ENCODE results near the gene CCNG2. TPM values are rescaled to one million over a fixed set of nuclear protein-coding genes. Genes with fewer than 3 reads are reported as not detected.

CCNG2 gene
- total RNA-seq, 1 experiment from 2014 or later = 23.5 TPM

DNA sequence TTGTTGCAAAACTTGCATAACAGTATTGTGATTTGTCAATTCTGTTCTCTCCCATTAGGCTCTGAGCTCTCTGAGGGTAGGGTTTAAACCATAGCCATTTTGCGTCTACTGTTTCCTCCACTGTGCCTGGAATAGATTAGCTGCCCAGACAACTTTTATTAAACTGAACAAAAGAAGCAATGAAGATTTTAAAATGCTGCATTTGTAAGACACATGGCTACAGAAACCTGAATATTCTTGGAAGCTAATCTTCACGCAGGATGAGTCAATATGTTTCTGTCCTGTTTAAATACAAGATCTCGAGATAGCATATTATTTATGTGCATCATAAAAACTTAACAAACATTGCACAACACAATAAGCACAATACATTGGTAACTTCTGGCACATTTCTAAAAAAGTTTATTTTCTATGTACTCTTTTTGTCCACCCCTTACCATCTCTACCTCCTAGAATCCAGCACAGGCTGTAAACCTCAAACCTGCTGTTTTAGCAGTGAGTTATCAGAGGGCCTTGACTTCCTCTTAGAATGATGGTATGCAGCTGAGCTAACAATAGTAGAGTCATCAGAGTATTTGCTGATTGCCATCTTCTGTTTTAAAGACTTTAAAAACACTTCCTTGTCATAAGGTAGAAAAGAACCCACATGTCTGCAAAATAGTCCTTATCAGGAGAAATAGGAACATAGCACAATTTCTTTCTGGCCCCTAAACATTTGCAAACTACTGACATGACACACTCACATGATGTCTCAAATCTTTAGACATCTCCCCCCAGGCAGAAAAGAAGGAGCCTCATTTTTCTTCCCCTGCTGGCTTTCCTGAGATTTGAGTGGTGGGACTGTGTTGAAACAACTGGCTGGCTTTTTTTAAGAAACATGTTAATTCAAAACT, 10.6 kb upstream of the CCNG2 start:
- intact Hi-C loops (cut with micrococcal nuclease) = no loop called here
- ChIA-PET POLR2A (interaction anchor here (0.6 to 4.9 kb wide), 19 partner anchors 9 to 101 kb away, joined by 3 to 94 read pairs (median 5); partner anchors contain the start of genes CCNG2 and CCNI), CTCF (interaction anchor here (0.6 to 2.1 kb wide), 5 partner anchors 42 to 273 kb away, joined by 3 to 11 read pairs (median 4); no protein-coding TSS in a partner anchor)
- Mint-ChIP-seq H3K9me3 (ENCODE audit: unreplicated experiment) (no peaks in the 10 kb centered on the region), H3K27ac (ENCODE audit: low read depth, unreplicated experiment) (peak overlapping the region; percentile 68), H3K4me1 (ENCODE audit: insufficient read depth, unreplicated experiment) (peaks cover 26% of the 10 kb centered on the region), H3K27me3 (ENCODE audit: insufficient read depth, unreplicated experiment) (no peaks in the 10 kb centered on the region), H3K36me3 (ENCODE audit: insufficient read depth, unreplicated experiment) (no peaks in the 10 kb centered on the region), H3K4me3 (ENCODE audit: unreplicated experiment) (peak overlapping the region; percentile 44)
- peak; percentile 48 for DNase-seq (ENCODE audit: unreplicated experiment)
- TF ChIP-seq, protein P1, sequence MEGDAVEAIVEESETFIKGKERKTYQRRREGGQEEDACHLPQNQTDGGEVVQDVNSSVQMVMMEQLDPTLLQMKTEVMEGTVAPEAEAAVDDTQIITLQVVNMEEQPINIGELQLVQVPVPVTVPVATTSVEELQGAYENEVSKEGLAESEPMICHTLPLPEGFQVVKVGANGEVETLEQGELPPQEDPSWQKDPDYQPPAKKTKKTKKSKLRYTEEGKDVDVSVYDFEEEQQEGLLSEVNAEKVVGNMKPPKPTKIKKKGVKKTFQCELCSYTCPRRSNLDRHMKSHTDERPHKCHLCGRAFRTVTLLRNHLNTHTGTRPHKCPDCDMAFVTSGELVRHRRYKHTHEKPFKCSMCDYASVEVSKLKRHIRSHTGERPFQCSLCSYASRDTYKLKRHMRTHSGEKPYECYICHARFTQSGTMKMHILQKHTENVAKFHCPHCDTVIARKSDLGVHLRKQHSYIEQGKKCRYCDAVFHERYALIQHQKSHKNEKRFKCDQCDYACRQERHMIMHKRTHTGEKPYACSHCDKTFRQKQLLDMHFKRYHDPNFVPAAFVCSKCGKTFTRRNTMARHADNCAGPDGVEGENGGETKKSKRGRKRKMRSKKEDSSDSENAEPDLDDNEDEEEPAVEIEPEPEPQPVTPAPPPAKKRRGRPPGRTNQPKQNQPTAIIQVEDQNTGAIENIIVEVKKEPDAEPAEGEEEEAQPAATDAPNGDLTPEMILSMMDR (IDR thresholded peaks at IDR 0.05; ENCODE audit: unreplicated experiment) = no peak
- no TSS peak for BruUV-seq (replicated peaks)

DNA sequence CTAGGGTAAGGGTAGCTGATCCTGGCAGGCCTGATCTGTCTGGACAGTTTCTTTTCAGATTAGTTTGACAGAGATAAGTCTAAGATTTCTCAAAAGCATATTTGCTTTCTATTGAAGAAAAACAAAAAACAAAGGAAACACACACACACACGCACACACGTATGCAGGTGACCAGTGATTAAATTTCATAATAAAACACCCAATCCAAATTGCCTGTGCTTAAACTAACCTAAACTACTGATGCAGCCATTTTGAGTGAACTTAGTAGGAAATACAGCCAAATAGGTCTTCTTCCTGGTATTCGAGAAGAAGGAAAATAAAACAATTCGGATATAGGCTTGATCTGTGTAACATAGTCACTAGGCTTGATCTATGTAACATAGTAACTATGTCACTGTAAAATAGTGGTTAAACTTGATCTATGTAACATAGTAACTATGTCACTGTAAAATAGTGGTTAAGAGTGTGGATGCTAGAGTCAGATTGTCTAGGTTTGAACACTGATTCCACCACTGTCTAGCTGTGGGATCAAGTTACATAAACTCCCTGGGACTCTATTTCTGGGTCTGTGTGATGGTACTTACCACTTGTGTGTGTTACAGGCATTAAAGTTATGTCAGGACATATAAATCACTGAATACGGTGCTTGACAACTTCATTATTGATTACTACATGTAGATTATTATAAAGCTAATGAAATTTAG, 9.8 kb upstream of the CCNG2 start:
- TF ChIP-seq, protein P1 (IDR thresholded peaks at IDR 0.05; ENCODE audit: unreplicated experiment) = no peak
- Mint-ChIP-seq H3K4me3 (ENCODE audit: unreplicated experiment) (no peak overlapping the region), H3K36me3 (ENCODE audit: insufficient read depth, unreplicated experiment) (no peaks in the 10 kb centered on the region), H3K27ac (ENCODE audit: low read depth, unreplicated experiment) (peak overlapping the region; percentile 68), H3K4me1 (ENCODE audit: insufficient read depth, unreplicated experiment) (peaks cover 26% of the 10 kb centered on the region), H3K27me3 (ENCODE audit: insufficient read depth, unreplicated experiment) (no peaks in the 10 kb centered on the region), H3K9me3 (ENCODE audit: unreplicated experiment) (no peaks in the 10 kb centered on the region)
- DNase-seq (ENCODE audit: unreplicated experiment) = no peak
- intact Hi-C loops (cut with micrococcal nuclease) = no loop called here
- CTCF ChIA-PET = interaction anchor here (1.0 to 2.1 kb wide), 4 partner anchors 43 to 54 kb away, joined by 3 to 11 read pairs (median 4); no protein-coding TSS in a partner anchor
- POLR2A ChIA-PET = interaction anchor here (0.8 to 4.9 kb wide), 9 partner anchors 10 to 89 kb away, joined by 3 to 94 read pairs (median 12); partner anchors contain the start of genes CCNG2 and CCNI
- no TSS peak for BruUV-seq (replicated peaks)

DNA sequence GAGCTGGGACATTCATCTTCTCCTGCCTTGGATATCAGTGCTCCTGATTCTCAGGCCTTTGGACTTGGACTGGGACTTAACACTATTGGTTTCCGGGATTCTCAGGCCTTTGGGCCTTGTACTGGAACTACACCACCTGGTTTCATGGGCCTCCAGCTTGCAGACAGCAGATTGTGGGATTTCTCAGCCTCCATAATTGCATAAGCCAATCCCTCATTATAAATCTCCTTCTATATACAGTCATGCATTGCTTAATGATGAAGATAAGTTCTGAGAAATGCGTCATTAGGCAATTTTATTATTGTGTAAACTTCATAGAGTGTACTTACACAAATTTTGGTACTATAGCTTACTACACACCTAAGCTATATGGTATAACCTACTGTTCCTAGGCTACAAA, 8.9 kb upstream of the CCNG2 start:
- no peak overlapping the region for H3K27ac Mint-ChIP-seq (ENCODE audit: low read depth, unreplicated experiment)
- DNase-seq (ENCODE audit: unreplicated experiment) = peak; percentile 21
- ChIA-PET POLR2A (interaction anchor here (0.8 to 4.9 kb wide), 7 partner anchors 9 to 74 kb away, joined by 3 to 94 read pairs (median 12); partner anchors contain the start of genes CCNG2 and CCNI), CTCF (interaction anchor here (2.1 kb wide), 1 partner anchor 53 kb away, joined by 11 read pairs; no protein-coding TSS in a partner anchor)
- H3K4me1 Mint-ChIP-seq (ENCODE audit: insufficient read depth, unreplicated experiment) = peaks cover 26% of the 10 kb centered on the region
- no peaks in the 10 kb centered on the region for H3K36me3 Mint-ChIP-seq (ENCODE audit: insufficient read depth, unreplicated experiment)
- no peaks in the 10 kb centered on the region for H3K27me3 Mint-ChIP-seq (ENCODE audit: insufficient read depth, unreplicated experiment)
- intact Hi-C loops (cut with micrococcal nuclease) = no loop called here
- BruUV-seq (replicated peaks) = no TSS peak
- no peaks in the 10 kb centered on the region for H3K9me3 Mint-ChIP-seq (ENCODE audit: unreplicated experiment)
- no peak overlapping the region for H3K4me3 Mint-ChIP-seq (ENCODE audit: unreplicated experiment)
- TF ChIP-seq, protein P1 (IDR thresholded peaks at IDR 0.05; ENCODE audit: unreplicated experiment) = no peak

DNA sequence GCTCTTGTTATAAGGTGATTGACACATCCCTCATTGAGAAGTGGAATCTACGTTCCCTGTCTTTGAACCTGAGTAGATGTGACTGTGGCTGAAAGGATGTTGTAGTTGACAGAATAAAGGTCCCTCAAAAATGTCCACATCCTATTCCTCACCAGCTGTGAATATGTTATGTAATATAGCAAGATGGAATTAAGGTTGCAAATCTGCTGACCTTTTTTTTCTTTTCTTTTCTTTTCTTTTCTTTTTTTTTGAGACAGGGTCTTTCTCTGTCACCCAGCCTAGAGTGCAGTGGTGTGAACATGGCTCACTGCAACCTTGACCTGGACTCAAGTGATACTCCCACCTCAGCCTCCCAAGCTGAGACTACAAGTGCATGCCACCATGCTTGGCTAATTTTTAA, 7.2 kb upstream of the CCNG2 start:
- Mint-ChIP-seq H3K27me3 (ENCODE audit: insufficient read depth, unreplicated experiment) (no peaks in the 10 kb centered on the region), H3K9me3 (ENCODE audit: unreplicated experiment) (no peaks in the 10 kb centered on the region), H3K4me1 (ENCODE audit: insufficient read depth, unreplicated experiment) (peaks cover 26% of the 10 kb centered on the region), H3K36me3 (ENCODE audit: insufficient read depth, unreplicated experiment) (no peaks in the 10 kb centered on the region), H3K27ac (ENCODE audit: low read depth, unreplicated experiment) (no peak overlapping the region), H3K4me3 (ENCODE audit: unreplicated experiment) (no peak overlapping the region)
- intact Hi-C loops (cut with micrococcal nuclease) = no loop called here
- TF ChIP-seq, protein P1 (IDR thresholded peaks at IDR 0.05; ENCODE audit: unreplicated experiment) = no peak
- no peak for DNase-seq (ENCODE audit: unreplicated experiment)
- ChIA-PET POLR2A (interaction anchor here (1.5 to 4.9 kb wide), 2 partner anchors 7 to 73 kb away, joined by 3 to 94 read pairs; partner anchors contain the start of gene CCNG2), CTCF (no interaction called here)
- BruUV-seq (replicated peaks) = no TSS peak

Measured in MCF 10A (cell line).